Activated effector memory CD4-positive, alpha-beta T cell treated with Interleukin-2 at 50 U/mL for 16 hours (primary cell): ENCODE data around the gene CFAP251.

Experiments
- DNase-seq: peaks from one replicate; pipeline ENCODE4 v3.0.0-alpha.2; 2020

Gene CFAP251

GRCh38 chr12:121946313-121947025 lies 28.1 kb downstream of the CFAP251 start:
- DNase-seq = no peak

GRCh38 chr12:121947981-121948380 lies 29.6 kb downstream of the CFAP251 start:
- DNase-seq = no peak

GRCh38 chr12:121949648-121950397 lies 31.4 kb downstream of the CFAP251 start:
- DNase-seq = no peak

GRCh38 chr12:121953117-121953692 lies 34.8 kb downstream of the CFAP251 start:
- DNase-seq = no peak

GRCh38 chr12:121953695-121954094 lies 35.3 kb downstream of the CFAP251 start:
- DNase-seq = no peak

- DNase-seq = no peak
These were observed 37.2 kb downstream of the CFAP251 start for GRCh38 chr12:121955258-121956237.

- DNase-seq = no peak
These were observed 39.6 kb downstream of the CFAP251 start for GRCh38 chr12:121957861-121958515.

- DNase-seq = no peak
These were observed 40.3 kb downstream of the CFAP251 start for GRCh38 chr12:121958541-121959240.

- DNase-seq = no peak
These were observed 42.1 kb downstream of the CFAP251 start for GRCh38 chr12:121960541-121960940.

- no peak for DNase-seq
These were observed 42.9 kb downstream of the CFAP251 start for GRCh38 chr12:121961195-121961879.

GRCh38 chr12:121963341-121964018 lies 45.1 kb downstream of the CFAP251 start:
- no peak for DNase-seq

GRCh38 chr12:121964813-121965643 lies 46.6 kb downstream of the CFAP251 start:
- no peak for DNase-seq

- DNase-seq = no peak
These were observed 48.6 kb downstream of the CFAP251 start for GRCh38 chr12:121966959-121967358.

GRCh38 chr12:121968876-121969275 lies 50.5 kb downstream of the CFAP251 start:
- no peak for DNase-seq

GRCh38 chr12:121969726-121970125 lies 51.3 kb downstream of the CFAP251 start:
- no peak for DNase-seq

GRCh38 chr12:121970581-121971300 lies 52.3 kb downstream of the CFAP251 start:
- no peak for DNase-seq

GRCh38 chr12:121974026-121974985 lies 55.9 kb downstream of the CFAP251 start:
- no peak for DNase-seq
